ENCODE data around the gene CRYBG3.

The CRYBG3 gene

GRCh38 chr3:97948351-97949109, 126.7 kb downstream of the CRYBG3 start:
- no peak for DNase-seq (ENCODE audit: low read depth)

- no peak for DNase-seq (ENCODE audit: low read depth)
Observed at GRCh38 chr3:97949110-97949485, 127.3 kb downstream of the CRYBG3 start.

GRCh38 chr3:97949743-97950142, 127.9 kb downstream of the CRYBG3 start:
- no peak for DNase-seq (ENCODE audit: low read depth)

GRCh38 chr3:97950360-97950759, 128.5 kb downstream of the CRYBG3 start:
- no peak for DNase-seq (ENCODE audit: low read depth)

- no peak for DNase-seq (ENCODE audit: low read depth)
Observed at GRCh38 chr3:97952280-97952679, 130.5 kb downstream of the CRYBG3 start.

- DNase-seq (ENCODE audit: low read depth), result no peak
Observed at GRCh38 chr3:97952872-97953271, 131.1 kb downstream of the CRYBG3 start.

GRCh38 chr3:97954228-97954827, 132.5 kb downstream of the CRYBG3 start:
- DNase-seq (ENCODE audit: low read depth), result no peak

GRCh38 chr3:97956051-97956450, 134.2 kb downstream of the CRYBG3 start:
- DNase-seq (ENCODE audit: low read depth), result no peak

GRCh38 chr3:97957617-97958311, 136.0 kb downstream of the CRYBG3 start:
- no peak for DNase-seq (ENCODE audit: low read depth)

- DNase-seq (ENCODE audit: low read depth), result no peak
Observed at GRCh38 chr3:97958396-97958795, 136.6 kb downstream of the CRYBG3 start.

GRCh38 chr3:97958796-97959195, 137.0 kb downstream of the CRYBG3 start:
- no peak for DNase-seq (ENCODE audit: low read depth)

GRCh38 chr3:97959872-97960271, 138.1 kb downstream of the CRYBG3 start:
- no peak for DNase-seq (ENCODE audit: low read depth)

GRCh38 chr3:97960551-97960950, 138.7 kb downstream of the CRYBG3 start:
- DNase-seq (ENCODE audit: low read depth), result no peak

- DNase-seq (ENCODE audit: low read depth), result no peak
Observed at GRCh38 chr3:97960993-97961766, 139.4 kb downstream of the CRYBG3 start.

GRCh38 chr3:97967966-97968365, 146.2 kb downstream of the CRYBG3 start:
- no peak for DNase-seq (ENCODE audit: low read depth)

GRCh38 chr3:97968376-97968775, 146.6 kb downstream of the CRYBG3 start:
- DNase-seq (ENCODE audit: low read depth), result no peak

GRCh38 chr3:97969541-97969940, 147.7 kb downstream of the CRYBG3 start:
- DNase-seq (ENCODE audit: low read depth), result no peak

GRCh38 chr3:97970156-97970555, 148.3 kb downstream of the CRYBG3 start:
- no peak for DNase-seq (ENCODE audit: low read depth)

GRCh38 chr3:97970956-97971620, 149.3 kb downstream of the CRYBG3 start:
- DNase-seq (ENCODE audit: low read depth), result no peak

- DNase-seq (ENCODE audit: low read depth), result peak; percentile 63
Observed at GRCh38 chr3:97971679-97972567, 150.1 kb downstream of the CRYBG3 start, which contains the start of gene RIOX2. Gene RIOX2, minus strand, starts transcription at chr3:97972431. Its CDS starts 4,838 bp downstream, at chr3:97967593.

GRCh38 chr3:97972976-97973375, 151.2 kb downstream of the CRYBG3 start:
- DNase-seq (ENCODE audit: low read depth), result no peak
